Naive B cell (primary cell): ENCODE data around the gene GRID2. TPM values are rescaled to one million over a fixed set of nuclear protein-coding genes. Genes with fewer than 3 reads are reported as not detected.

Experiments used
- ATAC-seq, 2 donors: fragments of 150-1000 bp; cut with Tn5 transposase; 2 replicates each; pipeline ENCODE4 v1.10.0; 2021; ENCODE audit warnings: low read depth in 2 of 2, mild to moderate bottlenecking in 2 of 2, moderate library complexity in 2 of 2
- DNase-seq: peaks from one replicate; pipeline ENCODE4 v3.0.0; 2022
- H3K27ac Mint-ChIP-seq, 6 donors: one replicate each; pipeline ENCODE4 v1.8.0; 2020 to 2022; ENCODE audit warnings: mild to moderate bottlenecking in 6 of 6, mixed read lengths in 6 of 6, moderate library complexity in 5 of 6, inconsistent platforms in 2 of 6
- H3K27me3 Mint-ChIP-seq, 3 donors: one replicate each; pipeline ENCODE4 v1.8.0; 2021 to 2022; ENCODE audit warnings: mixed read lengths in 3 of 3, mild to moderate bottlenecking in 1 of 3
- H3K36me3 Mint-ChIP-seq, 2 donors: one replicate each; pipeline ENCODE4 v1.8.0; 2020 to 2022; ENCODE audit warnings: mixed read lengths in 2 of 2, inconsistent platforms in 1 of 2, mild to moderate bottlenecking in 1 of 2
- H3K4me1 Mint-ChIP-seq, 3 donors: one replicate each; pipeline ENCODE4 v1.8.0; 2020 to 2022; ENCODE audit warnings: mixed read lengths in 3 of 3, inconsistent platforms in 1 of 3, mild to moderate bottlenecking in 1 of 3, moderate library complexity in 1 of 3
- H3K4me3 Mint-ChIP-seq, 8 donors: one replicate each; pipeline ENCODE4 v1.8.0; 2020 to 2022; ENCODE audit warnings: mild to moderate bottlenecking in 8 of 8, mixed read lengths in 8 of 8, moderate library complexity in 8 of 8, inconsistent platforms in 2 of 8
- H3K9me3 Mint-ChIP-seq, 7 donors: one replicate each; pipeline ENCODE4 v1.8.0; 2020 to 2022; ENCODE audit warnings: mixed read lengths in 7 of 7, mild to moderate bottlenecking in 5 of 7, inconsistent platforms in 2 of 7, moderate library complexity in 1 of 7
- polyA plus RNA-seq, 6 donors: library from polyadenylated mRNA; unstranded; fragments of 300-500 nt; fragmentation: Illumina TruSeq; gene quantifications; one replicate each; pipeline ENCODE4 v1.2.3, GENCODE V29; 2021; ENCODE audit warnings: low read depth in 6 of 6

Gene GRID2
- polyA plus RNA-seq, 6 donors from 2014 or later, result not detected

DNA sequence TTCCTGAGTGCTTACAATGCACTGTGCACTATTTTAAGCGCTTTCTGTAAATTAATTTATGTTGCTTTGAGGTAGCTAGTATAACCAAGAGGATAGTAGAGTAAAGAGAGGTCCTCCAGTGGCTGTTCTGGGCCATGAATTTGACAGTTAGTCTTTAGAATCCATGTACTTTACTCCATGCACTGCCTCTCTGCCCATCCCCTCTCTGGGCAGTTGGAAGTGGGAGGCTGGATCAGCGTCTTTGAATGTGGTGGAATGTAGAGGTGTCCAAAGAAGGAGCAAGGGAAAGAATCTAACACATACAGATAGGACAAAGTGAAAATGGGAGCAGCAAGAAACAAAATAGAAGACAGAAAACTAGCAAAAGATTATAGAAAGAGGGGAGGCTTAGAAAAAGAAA, 712.6 kb downstream of the GRID2 start:
- H3K9me3 Mint-ChIP-seq, result peaks cover 0 to 4% (median 3%) of the 10 kb centered on the region in 7 donors
- H3K27ac Mint-ChIP-seq, result no peak overlapping the region
- H3K27me3 Mint-ChIP-seq, result no peaks in the 10 kb centered on the region
- no peak for ATAC-seq
- DNase-seq, result no peak
- H3K36me3 Mint-ChIP-seq, result no peaks in the 10 kb centered on the region
- H3K4me3 Mint-ChIP-seq, result no peak overlapping the region
- H3K4me1 Mint-ChIP-seq, result no peaks in the 10 kb centered on the region

DNA sequence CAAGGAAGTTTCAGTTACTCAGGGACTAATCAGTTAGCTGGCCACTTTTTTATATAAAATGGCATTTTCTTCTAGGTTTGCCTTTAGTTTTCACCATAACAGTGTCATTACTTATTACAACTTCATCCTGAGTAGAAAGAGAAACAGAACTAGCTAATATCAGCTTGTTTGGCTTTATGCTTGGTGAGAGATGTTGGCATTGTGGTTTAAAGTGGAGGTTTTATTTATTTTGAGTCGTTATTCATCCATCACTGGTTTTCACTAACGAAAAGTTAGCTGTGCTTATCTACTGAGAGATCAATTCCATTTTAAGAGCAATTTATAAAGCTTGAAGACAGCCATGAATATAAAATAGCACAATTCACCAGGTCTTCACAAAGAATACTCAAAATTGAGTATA, 714.5 kb downstream of the GRID2 start:
- no peak for DNase-seq
- Mint-ChIP-seq H3K4me1 (no peaks in the 10 kb centered on the region), H3K4me3 (no peak overlapping the region), H3K9me3 (peaks cover 0 to 4% (median 3%) of the 10 kb centered on the region in 7 donors), H3K36me3 (no peaks in the 10 kb centered on the region), H3K27me3 (no peaks in the 10 kb centered on the region), H3K27ac (no peak overlapping the region)
- ATAC-seq, result no peak

DNA sequence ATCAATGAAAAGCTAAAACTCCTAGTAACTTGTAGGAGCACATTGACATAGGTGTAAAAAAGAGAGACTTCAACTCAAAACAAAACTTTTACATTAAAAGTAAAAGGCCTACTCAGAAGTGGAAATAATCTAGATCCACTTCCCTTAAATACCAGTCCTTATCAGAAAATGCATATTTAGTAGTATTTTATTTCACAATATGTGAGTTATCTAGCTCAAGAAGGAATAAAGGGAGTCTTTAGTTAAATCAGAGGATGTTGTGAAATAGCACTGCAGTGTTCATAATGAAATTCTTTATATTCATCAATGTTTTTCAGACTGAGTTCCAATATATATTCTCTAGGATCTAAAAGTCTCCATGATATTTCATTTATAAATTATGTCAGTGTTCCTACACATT, 715.0 kb downstream of the GRID2 start:
- H3K4me1 Mint-ChIP-seq, result no peaks in the 10 kb centered on the region
- no peak overlapping the region for H3K4me3 Mint-ChIP-seq
- no peaks in the 10 kb centered on the region for H3K27me3 Mint-ChIP-seq
- H3K36me3 Mint-ChIP-seq, result no peaks in the 10 kb centered on the region
- no peak for DNase-seq
- no peak for ATAC-seq
- peaks cover 0 to 4% (median 3%) of the 10 kb centered on the region in 7 donors for H3K9me3 Mint-ChIP-seq
- H3K27ac Mint-ChIP-seq, result no peak overlapping the region

DNA sequence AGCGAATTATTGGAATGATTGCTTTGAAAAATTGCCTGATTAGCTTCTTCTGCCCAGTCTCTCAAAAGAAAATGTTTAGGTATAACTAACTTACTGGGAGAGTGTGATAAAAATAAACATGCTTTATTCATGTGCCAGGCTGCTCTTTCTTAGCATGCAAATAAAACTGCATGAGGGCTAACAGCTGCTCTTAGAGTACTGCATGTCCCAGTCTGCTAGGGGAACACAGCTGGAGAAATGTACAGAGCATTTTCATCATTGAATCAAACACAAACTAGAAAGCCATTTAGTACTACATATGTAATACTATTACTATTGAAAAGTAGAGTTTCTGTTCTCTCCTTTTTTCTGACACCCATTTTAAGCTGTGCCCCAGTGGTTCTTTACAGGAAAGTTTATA, 726.0 kb downstream of the GRID2 start:
- no peaks in the 10 kb centered on the region for H3K27me3 Mint-ChIP-seq
- ATAC-seq, result no peak
- H3K4me3 Mint-ChIP-seq, result no peak overlapping the region
- H3K9me3 Mint-ChIP-seq, result peaks cover 0 to 7% (median 3%) of the 10 kb centered on the region in 7 donors
- DNase-seq, result no peak
- no peak overlapping the region for H3K27ac Mint-ChIP-seq
- no peaks in the 10 kb centered on the region for H3K36me3 Mint-ChIP-seq
- peaks cover 0 to 8% (median 3%) of the 10 kb centered on the region in 3 donors for H3K4me1 Mint-ChIP-seq

DNA sequence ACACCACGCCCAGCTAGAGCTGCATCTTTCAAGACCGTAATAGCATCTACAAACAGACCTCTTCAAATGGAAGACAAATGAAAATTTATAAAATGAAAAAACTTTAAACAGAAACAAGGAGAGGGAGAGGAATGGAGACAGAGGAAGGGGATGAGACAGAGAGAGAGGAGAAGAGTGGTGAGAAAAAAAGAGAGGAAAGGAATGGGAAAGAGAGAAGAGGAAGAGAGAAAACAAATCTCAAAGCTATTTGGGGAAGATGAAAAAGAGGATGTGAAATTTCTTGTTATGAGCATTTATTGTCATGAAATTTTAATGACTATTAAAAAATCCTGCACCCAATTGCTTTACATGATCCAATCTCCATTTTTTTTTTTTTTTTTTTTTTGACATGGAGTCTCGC, 726.9 kb downstream of the GRID2 start:
- ATAC-seq, result no peak
- Mint-ChIP-seq H3K4me1 (peaks cover 0 to 8% (median 3%) of the 10 kb centered on the region in 3 donors), H3K4me3 (no peak overlapping the region), H3K36me3 (no peaks in the 10 kb centered on the region), H3K9me3 (peaks cover 0 to 7% (median 3%) of the 10 kb centered on the region in 7 donors), H3K27me3 (no peaks in the 10 kb centered on the region), H3K27ac (peak overlapping the region in 1 of 6 donors; percentile 1)
- DNase-seq, result no peak

DNA sequence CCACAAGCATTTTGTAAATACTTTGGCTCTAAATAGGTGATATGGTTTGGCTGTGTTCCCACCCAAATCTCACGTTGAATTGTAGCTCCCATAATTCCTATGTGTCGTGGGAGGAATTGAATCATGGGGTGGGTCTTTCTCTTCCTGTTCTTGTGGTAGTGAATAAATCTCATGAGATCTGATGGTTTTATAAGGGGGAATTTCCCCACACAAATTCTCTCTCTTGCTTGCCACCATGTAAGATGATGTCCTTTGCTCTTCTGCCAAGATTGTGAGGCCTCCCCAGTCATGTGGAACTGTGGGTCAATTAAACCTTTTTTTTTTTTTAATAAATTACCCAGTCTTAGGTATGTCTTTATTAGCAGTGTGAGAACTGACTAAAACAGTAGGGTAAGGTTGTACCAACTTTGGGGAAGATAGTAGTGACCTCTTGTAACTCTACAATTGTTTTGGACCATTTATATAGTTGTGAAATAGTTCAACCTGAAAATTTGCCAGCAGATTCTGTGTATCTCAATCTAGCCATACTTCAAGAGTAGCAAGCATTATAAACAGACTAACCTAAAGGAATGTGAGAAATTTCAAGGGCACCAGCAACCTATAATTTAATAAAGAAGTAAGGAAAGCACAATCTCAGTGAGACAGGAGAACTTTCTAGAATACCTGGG, 727.8 kb downstream of the GRID2 start:
- Mint-ChIP-seq H3K36me3 (no peaks in the 10 kb centered on the region), H3K9me3 (peaks cover 0 to 7% (median 4%) of the 10 kb centered on the region in 7 donors), H3K4me1 (peaks cover 0 to 8% (median 3%) of the 10 kb centered on the region in 3 donors), H3K27me3 (no peaks in the 10 kb centered on the region), H3K27ac (no peak overlapping the region), H3K4me3 (no peak overlapping the region)
- no peak for ATAC-seq
- no peak for DNase-seq

DNA sequence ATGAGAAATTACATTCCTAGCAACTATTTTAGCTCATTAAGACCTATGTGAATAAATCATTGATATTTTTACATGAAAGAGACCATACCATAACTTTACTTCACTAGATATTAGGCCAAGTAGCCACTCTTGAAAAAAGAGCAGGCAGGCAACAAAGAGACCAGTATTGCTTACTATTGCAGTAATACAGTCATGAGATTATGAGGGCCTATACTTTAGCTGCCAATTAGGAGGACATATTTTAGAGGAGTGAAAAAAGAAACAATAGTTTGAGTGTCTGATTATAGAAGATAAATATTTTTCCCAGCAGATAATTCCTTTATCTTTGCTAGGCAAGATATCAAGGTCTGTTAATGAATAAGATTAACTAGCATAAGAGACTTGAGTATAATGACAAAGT, 739.0 kb downstream of the GRID2 start:
- H3K36me3 Mint-ChIP-seq, result no peaks in the 10 kb centered on the region
- H3K27ac Mint-ChIP-seq, result no peak overlapping the region
- DNase-seq, result no peak
- H3K4me1 Mint-ChIP-seq, result no peaks in the 10 kb centered on the region
- H3K9me3 Mint-ChIP-seq, result peaks cover 0 to 9% (median 2%) of the 10 kb centered on the region in 7 donors
- no peaks in the 10 kb centered on the region for H3K27me3 Mint-ChIP-seq
- no peak for ATAC-seq
- no peak overlapping the region for H3K4me3 Mint-ChIP-seq

DNA sequence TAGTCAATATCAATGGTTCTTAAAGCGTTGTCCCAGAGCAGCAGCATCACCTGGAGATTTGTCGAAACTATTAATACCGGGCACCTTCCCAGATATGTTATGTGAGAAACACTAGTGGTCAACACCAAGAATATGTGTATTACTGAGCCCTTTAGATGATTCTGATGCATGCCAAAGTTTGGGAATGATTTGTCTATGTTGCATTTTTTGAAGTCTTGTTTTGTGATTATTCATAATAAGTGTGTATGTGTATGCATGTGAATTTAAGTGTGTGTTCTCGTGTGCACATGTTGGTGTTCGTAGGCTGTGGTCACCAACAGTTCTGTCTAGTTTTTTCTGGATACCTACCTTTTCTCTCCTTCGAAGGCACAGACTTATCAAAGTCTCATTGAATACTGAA, 749.4 kb downstream of the GRID2 start:
- no peaks in the 10 kb centered on the region for H3K4me1 Mint-ChIP-seq
- peaks cover 0 to 6% (median 0%) of the 10 kb centered on the region in 7 donors for H3K9me3 Mint-ChIP-seq
- H3K36me3 Mint-ChIP-seq, result no peaks in the 10 kb centered on the region
- no peaks in the 10 kb centered on the region for H3K27me3 Mint-ChIP-seq
- H3K27ac Mint-ChIP-seq, result peak overlapping the region in 1 of 6 donors; percentile 33
- no peak for ATAC-seq
- no peak overlapping the region for H3K4me3 Mint-ChIP-seq
- DNase-seq, result no peak

DNA sequence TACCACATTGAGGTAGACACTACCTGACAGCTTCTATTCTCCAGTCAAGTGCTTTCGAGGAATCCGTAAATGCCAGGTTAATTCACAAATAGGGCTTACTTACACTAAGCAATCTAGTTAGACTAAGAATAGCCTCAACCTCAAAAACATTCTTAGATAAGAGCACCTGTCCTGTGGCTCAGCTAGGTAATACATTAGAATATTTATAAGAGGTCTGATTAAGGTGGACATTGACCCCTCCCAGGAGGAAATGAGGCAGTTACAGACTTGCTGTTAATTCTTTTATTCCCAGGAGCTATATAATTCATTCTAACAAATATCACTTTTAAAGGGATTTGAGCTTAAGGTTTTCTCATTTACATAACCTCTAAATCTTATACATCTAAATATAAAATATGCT, 758.1 kb downstream of the GRID2 start:
- H3K4me1 Mint-ChIP-seq, result no peaks in the 10 kb centered on the region
- no peaks in the 10 kb centered on the region for H3K36me3 Mint-ChIP-seq
- DNase-seq (no peak), ATAC-seq (no peak)
- no peak overlapping the region for H3K27ac Mint-ChIP-seq
- H3K4me3 Mint-ChIP-seq, result no peak overlapping the region
- H3K27me3 Mint-ChIP-seq, result no peaks in the 10 kb centered on the region
- peaks cover 0 to 4% (median 0%) of the 10 kb centered on the region in 7 donors for H3K9me3 Mint-ChIP-seq

DNA sequence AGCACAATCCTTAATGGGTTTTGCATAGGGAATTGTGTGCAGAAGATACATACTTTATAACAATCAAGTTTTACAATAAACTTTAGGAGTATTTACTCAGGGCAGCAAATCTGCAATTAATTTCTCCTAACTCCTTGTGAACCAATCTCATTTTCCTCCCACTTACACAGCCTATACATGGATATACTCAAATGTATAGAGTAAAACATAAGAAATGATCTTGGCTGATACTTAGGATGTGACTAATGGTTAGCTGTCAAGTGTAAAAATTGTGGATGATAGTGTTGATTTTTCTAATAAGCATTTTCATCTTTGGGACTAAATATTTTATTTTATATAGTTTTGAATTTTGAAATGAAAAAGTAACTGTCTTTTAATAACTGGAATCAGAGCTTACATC, 759.6 kb downstream of the GRID2 start:
- peaks cover 0 to 2% (median 0%) of the 10 kb centered on the region in 7 donors for H3K9me3 Mint-ChIP-seq
- DNase-seq (no peak), ATAC-seq (no peak)
- H3K4me1 Mint-ChIP-seq, result no peaks in the 10 kb centered on the region
- H3K27me3 Mint-ChIP-seq, result no peaks in the 10 kb centered on the region
- no peaks in the 10 kb centered on the region for H3K36me3 Mint-ChIP-seq
- H3K4me3 Mint-ChIP-seq, result no peak overlapping the region
- H3K27ac Mint-ChIP-seq, result no peak overlapping the region

DNA sequence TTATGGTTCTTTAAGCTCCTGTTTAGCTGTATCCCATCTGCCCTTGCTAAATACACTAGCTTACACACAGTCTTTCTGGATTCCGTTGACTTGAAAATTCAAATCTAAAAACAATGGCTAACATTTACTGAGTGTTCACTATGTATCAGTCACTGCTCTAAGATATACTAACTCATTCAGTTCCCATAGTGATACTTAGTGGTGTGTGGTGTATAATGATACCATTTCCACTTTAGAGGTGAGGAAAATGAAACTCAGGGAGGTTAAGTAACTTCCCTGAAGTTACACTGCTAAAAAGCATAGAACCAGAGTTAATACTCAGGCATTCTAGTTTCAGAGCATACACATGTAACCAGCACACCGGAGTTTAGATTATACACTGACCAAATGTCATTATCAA, 762.0 kb downstream of the GRID2 start:
- H3K27me3 Mint-ChIP-seq, result no peaks in the 10 kb centered on the region
- no peak overlapping the region for H3K4me3 Mint-ChIP-seq
- DNase-seq (no peak), ATAC-seq (no peak)
- no peaks in the 10 kb centered on the region for H3K36me3 Mint-ChIP-seq
- H3K9me3 Mint-ChIP-seq, result peaks cover 0 to 2% (median 0%) of the 10 kb centered on the region in 7 donors
- no peak overlapping the region for H3K27ac Mint-ChIP-seq
- no peaks in the 10 kb centered on the region for H3K4me1 Mint-ChIP-seq

DNA sequence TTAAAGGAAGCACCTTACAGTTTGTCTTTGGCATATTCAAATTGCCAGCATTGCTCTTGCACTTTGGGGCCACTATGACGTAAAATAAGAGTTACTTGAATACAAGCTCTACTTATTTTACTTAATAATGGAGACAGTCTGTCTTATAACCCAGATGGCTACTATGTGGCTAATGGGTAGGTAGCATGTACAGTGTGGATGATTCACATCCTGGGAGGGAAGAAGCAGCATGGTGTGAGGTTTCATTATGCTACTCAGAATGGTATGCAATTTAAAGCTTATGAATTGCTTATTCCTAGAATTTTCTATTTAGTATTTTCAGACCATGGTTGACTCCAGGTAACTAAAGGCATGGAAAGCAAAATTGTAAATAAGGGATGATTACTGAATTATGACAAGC, 763.0 kb downstream of the GRID2 start:
- Mint-ChIP-seq H3K27ac (no peak overlapping the region), H3K9me3 (peaks cover 0 to 2% (median 0%) of the 10 kb centered on the region in 7 donors), H3K27me3 (no peaks in the 10 kb centered on the region), H3K4me1 (no peaks in the 10 kb centered on the region), H3K36me3 (no peaks in the 10 kb centered on the region), H3K4me3 (no peak overlapping the region)
- no peak for ATAC-seq
- no peak for DNase-seq

DNA sequence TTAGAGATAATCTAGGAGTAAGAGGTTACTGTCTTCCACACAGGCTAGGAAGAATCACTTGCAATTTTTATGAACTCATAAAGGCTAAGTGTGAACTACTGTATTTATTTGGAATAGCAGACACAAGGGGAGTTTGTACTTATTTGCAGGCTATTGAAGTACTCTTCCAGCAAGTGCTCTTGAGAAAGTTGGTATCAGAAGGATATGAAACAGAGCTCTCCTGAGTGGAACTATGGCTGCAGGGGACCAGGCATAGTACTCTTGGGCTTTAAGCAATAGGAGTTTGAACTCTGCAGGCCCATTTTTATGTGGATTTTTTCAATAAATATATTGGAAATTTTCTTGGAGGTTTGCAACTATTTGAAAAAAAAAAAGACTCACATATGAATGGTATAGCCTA, 768.5 kb downstream of the GRID2 start:
- no peaks in the 10 kb centered on the region for H3K27me3 Mint-ChIP-seq

DNA sequence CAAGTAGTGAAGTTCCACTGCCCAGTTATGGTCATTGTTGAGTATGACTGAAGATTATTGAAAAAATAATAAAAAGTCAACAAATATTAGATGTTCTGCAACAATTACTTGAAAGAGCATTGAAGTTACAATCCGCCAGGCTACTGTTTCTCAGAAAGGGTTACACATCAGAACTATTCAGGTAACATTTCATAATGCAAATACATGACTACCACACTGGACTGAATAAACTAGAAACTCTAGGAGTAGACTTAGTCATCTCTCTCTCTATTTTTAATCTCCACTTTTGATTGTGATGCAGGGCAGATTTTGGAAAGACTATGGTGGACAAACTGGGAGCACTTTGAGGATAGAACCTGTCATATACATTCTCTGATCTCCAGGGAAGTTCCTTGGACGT, 776.5 kb downstream of the GRID2 start:
- Mint-ChIP-seq H3K9me3 (peaks cover 0 to 7% (median 3%) of the 10 kb centered on the region in 7 donors), H3K27me3 (no peaks in the 10 kb centered on the region), H3K27ac (no peak overlapping the region), H3K4me1 (no peaks in the 10 kb centered on the region), H3K4me3 (no peak overlapping the region), H3K36me3 (no peaks in the 10 kb centered on the region)
- ATAC-seq (no peak), DNase-seq (no peak)

More for the DNA sequence above, 768.5 kb downstream of the GRID2 start:
- Mint-ChIP-seq H3K4me1 (no peaks in the 10 kb centered on the region), H3K9me3 (peaks cover 0 to 3% (median 1%) of the 10 kb centered on the region in 7 donors), H3K27ac (no peak overlapping the region), H3K36me3 (no peaks in the 10 kb centered on the region), H3K4me3 (no peak overlapping the region)
- ATAC-seq (no peak), DNase-seq (no peak)
